EL (cell line): ENCODE data around the gene TGM1.

ENCODE experiments used
- DNase-seq: peaks from one replicate; pipeline ENCODE4 v3.0.0-alpha.2; 2016

The TGM1 gene

GRCh38 chr14:24291446-24292117, 28.6 kb upstream of the TGM1 start:
- DNase-seq, result no peak

- DNase-seq, result no peak
Measured at GRCh38 chr14:24290746-24291145, 27.8 kb upstream of the TGM1 start.

DNA sequence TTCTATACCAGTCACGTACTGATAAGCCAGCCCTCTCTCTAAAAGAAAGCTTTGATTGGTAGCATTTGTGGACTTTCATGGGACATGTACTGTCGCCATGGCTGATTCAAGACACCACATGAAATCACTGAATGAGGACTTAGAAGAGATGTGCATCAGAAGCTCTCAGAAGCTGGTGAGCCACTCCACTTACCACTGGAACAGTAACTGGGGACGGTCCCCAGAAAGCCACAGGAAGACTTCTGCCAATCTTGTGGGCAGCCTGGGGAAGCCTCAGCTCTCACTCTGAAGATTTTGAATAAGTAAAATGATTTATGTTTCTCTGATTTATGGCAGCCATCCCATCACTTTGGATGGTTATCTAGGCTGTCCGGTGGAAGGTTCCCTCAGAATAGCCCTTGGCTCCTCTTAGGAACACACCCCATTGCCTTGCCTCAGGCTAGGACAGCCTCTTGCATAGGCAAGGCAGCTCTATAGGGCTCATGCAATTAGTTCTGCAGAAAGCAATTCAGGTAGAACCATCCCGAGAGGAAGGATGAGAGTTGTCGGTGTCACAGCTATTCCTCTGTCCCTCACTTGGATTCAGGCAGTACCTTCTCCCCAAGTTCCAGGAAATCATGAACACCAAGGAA, 26.8 kb upstream of the TGM1 start:
- no peak for DNase-seq

DNA sequence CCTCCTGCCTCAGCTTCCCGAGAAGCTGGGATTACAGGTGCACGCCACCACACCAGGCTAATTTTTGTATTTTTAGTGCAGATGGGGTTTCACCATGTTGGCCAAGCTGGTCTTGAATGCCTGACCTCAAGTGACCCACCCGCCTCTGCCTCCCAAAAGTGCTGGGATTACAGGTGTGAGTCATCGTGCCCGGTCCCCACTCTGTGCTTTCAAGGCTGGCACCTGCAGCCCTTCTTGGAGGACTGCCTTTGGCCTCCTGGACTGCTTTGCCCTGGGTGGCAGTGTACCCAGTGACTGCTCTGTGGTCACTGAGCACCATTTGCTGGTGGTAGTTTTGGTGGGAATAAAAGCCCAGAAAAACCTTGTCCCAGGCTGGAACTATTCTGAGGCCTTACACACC, 24.0 kb upstream of the TGM1 start:
- DNase-seq, result no peak

- DNase-seq, result no peak
Measured at GRCh38 chr14:24285351-24285750, 22.4 kb upstream of the TGM1 start.

GRCh38 chr14:24284501-24285035, 21.6 kb upstream of the TGM1 start:
- DNase-seq, result no peak

DNA sequence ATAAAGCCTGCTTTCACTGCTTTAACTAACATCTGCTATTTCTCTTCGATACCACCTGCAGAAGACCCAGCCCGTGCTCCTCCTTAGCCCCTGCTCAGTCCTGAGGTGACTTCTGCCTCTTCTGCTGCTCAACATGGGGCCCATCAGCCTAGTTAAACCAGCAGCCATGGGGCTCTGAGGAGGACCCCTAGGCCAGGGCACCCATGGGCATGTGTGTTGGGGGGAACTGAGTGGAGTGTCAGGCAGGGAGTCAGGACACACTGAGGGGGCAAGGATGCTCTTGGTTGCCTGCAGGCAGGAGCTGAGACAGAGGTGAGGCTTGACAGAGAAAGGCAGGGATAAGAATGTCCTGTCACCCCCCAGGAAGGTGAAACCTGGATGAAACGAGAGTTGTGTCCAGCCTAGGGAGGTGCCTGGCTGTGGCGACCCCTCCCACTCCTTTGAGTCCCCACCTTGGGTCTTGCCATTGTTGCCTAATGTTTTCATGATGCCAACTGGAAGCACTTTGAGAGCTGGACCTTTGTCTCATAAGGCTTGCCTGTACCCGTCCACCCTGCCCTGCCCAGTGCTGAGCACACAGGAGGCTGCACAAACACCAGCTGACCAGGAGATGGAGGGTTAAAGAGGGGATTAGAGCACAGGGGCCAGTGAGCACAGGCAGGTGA, 21.0 kb upstream of the TGM1 start:
- DNase-seq, result no peak

GRCh38 chr14:24282736-24283135, 19.8 kb upstream of the TGM1 start:
- no peak for DNase-seq

GRCh38 chr14:24281636-24282035, 18.7 kb upstream of the TGM1 start:
- DNase-seq, result no peak

- DNase-seq, result no peak
Measured at GRCh38 chr14:24280797-24281460, 18.0 kb upstream of the TGM1 start.

DNA sequence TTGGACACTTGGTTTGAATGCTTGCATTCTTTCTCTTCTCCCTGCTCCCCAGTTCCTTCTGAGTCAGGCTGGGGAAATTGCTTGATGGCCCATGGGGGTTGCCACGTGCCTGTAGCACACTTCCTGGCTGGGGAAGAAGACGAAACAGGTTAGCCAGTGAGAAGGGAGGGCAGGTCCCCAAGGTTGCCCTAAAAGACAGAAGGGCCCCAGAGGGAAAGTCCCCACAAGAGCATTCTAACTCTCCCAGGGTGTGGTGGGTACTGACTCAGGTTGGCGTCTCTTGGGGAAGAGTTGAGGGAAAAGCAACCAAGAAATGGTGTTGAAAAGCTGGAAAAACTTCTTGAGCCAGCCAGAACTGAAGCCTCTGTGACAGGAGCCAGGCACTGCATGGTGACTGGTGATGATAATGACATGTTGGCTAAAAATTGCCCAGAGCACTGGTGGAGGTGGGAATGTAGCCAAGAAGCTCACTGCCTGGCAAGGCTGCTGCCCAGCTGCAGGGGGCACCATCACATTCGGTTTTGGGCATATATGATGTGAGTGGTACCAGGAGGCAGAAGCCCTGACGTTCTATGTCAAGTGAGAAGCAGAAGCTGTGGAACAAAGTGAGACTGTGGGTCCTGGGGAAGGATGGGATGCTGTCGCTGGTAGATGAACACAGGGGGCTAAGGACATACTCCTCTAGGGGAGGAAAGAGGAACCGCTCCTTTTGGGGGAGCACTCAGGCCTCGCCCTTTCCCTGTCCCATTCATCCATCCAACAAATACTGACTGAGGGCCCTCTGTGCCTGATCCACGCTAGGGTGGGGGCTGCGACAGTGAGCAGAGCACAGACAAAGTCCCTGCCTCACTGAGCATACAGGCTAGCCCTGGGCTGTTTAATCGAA, 16.6 kb upstream of the TGM1 start:
- DNase-seq, result peak; percentile 19

DNA sequence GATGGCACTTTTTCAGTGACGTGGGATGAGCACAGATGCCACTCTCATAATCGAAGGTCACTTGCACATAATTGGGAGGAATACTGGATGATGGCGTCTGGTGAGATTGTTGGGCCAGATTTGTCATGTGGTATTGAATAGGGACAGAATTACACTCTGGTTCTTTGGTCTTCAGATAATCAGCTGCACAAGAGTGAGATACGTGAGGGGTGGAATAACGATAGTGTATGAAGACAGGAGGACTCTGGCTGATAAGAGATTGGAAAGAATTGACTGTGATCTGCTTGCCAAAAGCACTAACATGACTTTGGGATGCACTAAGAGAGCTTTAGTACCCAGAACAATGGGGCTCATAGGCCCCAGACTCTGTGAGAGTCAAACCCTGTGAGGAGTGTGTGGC, 15.4 kb upstream of the TGM1 start:
- no peak for DNase-seq

- no peak for DNase-seq
Measured at GRCh38 chr14:24277606-24278321, 14.8 kb upstream of the TGM1 start.

DNA sequence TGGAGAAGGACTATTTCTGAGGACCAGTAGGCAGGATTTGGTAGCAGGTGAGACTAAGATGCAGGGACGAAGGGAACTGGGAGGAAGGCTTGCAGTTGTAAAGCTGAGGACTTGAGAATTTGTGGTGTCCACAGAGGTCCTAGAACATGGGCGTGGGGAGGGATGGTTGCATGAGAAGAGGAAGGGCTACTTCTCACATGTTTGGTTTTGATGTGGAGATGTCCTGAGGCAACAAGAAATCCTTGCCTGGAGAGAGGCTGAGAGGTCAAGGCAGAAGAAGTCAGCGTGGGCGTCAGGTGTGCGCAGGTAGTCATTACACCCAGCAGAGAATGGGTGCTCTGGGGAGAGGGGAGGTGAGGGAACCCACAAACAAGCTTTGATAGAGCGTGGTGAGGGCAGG, 14.1 kb upstream of the TGM1 start:
- DNase-seq, result no peak

GRCh38 chr14:24274101-24274543, 11.1 kb upstream of the TGM1 start:
- no peak for DNase-seq

- DNase-seq, result no peak
Measured at GRCh38 chr14:24273422-24273998, 10.5 kb upstream of the TGM1 start.

DNA sequence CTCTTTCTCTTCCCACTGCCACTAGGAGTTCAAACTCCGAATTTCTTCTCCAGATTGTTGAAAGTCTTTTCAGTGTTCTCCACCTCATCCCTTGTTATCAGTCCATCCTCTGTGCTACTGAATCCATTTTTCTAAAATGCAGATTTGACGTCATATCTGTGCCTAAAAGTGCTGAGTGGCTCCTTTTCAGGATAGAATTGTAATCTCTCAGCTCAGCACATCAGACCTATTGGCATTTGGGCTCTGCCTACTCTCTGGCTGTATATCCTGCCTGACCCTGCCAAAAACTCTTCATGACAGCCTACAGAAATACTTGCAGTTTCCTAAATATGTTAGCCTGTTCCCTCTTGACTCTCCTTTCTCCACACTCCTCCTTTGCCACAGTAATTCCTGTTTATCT, 9.5 kb upstream of the TGM1 start:
- no peak for DNase-seq

DNA sequence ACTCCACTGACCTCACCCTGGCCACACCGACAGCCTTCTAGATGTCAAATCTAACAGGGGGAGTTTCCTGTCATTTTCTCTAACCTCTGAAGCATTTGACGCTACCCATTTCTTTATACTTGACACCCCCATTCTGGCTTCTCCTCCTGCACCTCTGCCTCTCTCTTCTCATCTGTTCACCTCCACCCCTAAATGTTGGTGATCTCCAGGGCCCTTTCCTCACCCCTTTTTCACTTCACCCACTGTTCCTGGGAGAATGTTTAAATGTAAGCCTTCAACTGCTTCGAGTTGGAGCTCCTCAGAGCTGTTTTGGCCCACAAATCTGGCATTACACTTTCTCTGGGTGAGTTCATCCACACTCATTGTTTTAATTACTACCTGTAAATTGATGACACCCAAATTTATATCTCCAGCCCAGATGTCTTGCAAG, 8.9 kb upstream of the TGM1 start:
- DNase-seq, result no peak

DNA sequence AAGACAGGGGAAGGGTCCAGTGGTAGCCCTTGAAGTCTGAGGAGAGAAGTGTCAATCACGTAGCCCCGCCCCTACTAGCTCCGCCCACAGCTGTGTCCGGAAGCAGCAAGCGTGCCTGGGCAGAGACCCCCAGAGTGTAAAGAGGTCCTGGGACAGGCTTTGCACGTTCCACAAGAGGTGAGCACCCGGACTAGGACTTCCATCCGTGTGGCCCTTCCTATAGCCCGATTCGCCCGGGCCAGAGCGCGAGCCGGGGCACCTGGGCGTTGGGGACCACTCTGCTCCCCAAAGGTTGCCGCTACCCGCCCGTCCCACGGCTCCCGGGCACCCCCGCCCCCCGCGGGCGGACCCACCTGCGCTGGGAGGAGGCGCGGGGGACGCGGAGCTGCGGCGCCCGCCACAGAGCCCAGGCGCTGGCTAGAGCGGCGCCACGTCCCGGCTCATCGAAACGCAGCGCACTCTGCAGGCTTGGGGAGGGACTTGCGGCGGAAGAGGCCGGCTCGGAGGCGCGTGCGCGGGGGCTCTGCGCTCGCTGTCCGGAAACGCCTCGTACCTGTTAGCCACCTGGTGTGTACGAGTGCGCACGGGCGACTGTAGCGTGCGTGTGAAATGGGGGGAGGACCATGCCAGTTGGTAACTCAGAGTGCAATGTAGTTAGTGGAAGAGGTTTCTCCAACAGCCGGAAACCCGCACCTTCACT, 8.3 kb upstream of the TGM1 start, which contains the start of gene RABGGTA:
TSS of gene RABGGTA (minus strand) at position 464 of the 700 bp plus-strand sequence. CDS start 482 bp downstream, outside the sequence.
- peak; percentile 82 for DNase-seq

- no peak for DNase-seq
Measured at GRCh38 chr14:24270537-24271133, 7.7 kb upstream of the TGM1 start.
